Measurements from ENCODE around the gene ZNF516.
"Not testable (repeated sequence)": the region's sequence is repeated elsewhere in the genome, so short reads cannot be mapped to it uniquely, and the experiment has no call there.

The ZNF516 gene

GRCh38 chr18:76495006-76495370 lies at the start of gene ZNF516:
TSS of gene ZNF516 (minus strand) at chr18:76495242. CDS start at chr18:76443054, 52,188 bp downstream.
- H3K27ac ChIP-seq, result no peak within 1 kb of the TSS
- no peak for TF ChIP-seq CTCF (conservative IDR thresholded peaks at IDR 0.05)

DNA sequence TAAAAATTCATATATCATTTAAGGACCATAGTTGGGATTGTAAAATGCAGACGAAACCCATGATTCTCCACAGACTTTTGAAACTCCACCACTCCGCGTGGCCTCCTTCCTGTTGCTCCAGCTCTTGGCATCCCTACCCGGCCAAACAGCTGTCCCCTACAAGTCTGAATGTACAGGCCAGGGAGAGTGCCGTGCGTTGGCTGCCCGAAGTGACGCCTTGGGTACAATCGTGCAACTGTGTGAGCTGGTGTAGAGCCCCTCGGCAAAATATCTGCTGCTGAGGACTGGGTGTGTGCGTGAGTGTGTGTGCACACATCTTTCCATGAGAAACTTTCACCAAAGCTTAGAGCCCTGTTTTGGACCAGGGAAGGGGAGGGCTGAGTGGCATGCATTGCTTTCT lies 43.8 kb upstream of the ZNF516 start:
- no peak for TF ChIP-seq CTCF (conservative IDR thresholded peaks at IDR 0.05)
- no peak overlapping the region for H3K27ac ChIP-seq

DNA sequence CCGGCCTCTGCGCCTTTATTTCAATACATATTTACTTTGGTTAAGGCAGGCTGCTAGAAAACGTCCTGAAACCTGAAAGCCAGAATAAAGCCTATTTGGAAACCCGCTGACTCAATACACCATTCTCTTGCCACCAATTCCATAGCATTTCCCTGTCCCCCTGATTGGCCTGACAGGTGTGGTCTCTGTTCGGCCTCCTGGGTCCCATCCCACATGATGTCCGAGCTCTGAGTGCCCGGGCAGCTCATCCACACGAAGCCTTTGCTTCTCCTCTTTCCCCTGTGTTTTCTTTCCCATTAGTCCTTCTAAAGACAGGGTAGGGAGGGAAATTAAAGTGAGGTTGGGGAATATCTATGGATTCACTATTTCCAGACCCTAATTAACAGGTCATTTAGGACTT lies 42.6 kb upstream of the ZNF516 start:
- TF ChIP-seq CTCF (conservative IDR thresholded peaks at IDR 0.05), result no peak
- H3K27ac ChIP-seq, result no peak overlapping the region

DNA sequence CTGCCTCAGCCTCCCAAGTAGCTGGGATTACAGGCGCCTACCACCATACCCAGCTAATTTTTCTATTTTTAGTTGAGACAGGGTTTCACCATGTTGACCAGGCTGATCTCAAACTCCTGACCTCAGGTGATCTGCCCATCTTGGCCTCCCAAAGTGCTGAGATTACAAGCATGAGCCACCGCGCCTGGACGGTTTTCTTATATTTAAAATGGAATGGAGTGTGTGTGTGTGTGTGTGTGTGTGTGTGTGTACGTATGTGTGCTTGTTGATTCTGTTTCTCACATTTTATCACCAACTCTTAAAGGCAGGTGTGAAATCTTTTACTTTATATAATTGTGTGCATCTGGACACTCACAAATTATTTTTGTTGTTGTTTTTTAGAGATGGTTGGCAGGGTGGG lies 41.6 kb upstream of the ZNF516 start:
- H3K27ac ChIP-seq, result not testable (repeated sequence)

DNA sequence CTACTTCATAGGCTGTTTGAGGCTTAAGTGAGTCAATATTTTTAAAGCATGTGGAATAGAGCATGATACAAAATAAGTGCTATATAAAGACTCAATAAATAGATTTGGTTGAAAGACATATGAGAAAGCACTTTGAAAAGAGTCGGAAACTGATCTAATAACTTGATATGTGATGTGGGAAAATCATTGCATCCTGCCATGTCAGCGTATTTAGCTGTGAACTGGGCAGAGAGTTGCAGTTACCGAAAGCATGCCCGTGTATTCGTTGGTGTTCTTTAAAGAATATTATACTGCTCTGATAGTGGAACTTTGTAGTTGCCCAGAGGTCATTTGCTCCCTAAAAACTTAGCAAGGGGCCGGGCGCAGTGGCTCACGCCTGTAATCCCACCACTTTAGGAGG lies 37.8 kb upstream of the ZNF516 start:
- TF ChIP-seq CTCF (conservative IDR thresholded peaks at IDR 0.05), result no peak
- H3K27ac ChIP-seq, result no peak overlapping the region

- TF ChIP-seq CTCF (conservative IDR thresholded peaks at IDR 0.05), result no peak
- no peak overlapping the region for H3K27ac ChIP-seq
Observed at GRCh38 chr18:76530846-76531245, 35.8 kb upstream of the ZNF516 start.

DNA sequence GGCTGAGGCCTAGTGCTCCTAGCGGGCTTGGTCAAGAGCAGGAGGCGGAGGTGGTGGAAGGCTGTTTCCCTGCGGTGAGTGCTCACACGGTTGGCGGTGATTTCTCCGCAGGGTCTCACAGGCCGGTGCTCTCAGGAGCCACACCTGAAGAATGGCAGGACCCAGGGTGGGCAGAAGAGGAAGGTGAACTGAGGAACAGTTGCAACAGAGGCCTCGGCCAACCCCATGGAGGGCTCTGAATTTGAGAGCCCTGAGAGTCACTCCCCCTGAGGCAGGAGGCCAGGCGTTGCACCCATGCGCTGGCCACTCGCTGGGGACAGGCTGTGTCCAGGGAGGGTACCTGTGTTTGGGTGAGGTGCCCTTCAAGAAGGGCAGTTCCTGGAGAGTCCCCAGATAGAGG lies 35.3 kb upstream of the ZNF516 start:
- H3K27ac ChIP-seq, result no peak overlapping the region
- no peak for TF ChIP-seq CTCF (conservative IDR thresholded peaks at IDR 0.05)

GRCh38 chr18:76529433-76529811 lies 34.4 kb upstream of the ZNF516 start:
- no peak overlapping the region for H3K27ac ChIP-seq
- TF ChIP-seq CTCF (conservative IDR thresholded peaks at IDR 0.05), result no peak
